Peyer's patch (tissue), 4 donors: ENCODE results near the gene HHAT. TPM values are rescaled to one million over a fixed set of nuclear protein-coding genes. Genes with fewer than 3 reads are reported as not detected.

Source experiments
- DNase-seq, 3 donors: peaks; one replicate each; pipeline ENCODE4 v3.0.0-alpha.2; 2017 to 2019
- H3K27ac ChIP-seq, 4 donors: fragments of 200-600 bp; sonication (generic); one replicate each; pipeline ENCODE4 v1.5.1; 2016 to 2019
- H3K27me3 ChIP-seq, 2 donors: fragments of 200-600 bp; sonication (generic); one replicate each; pipeline ENCODE4 v1.5.1; 2019
- H3K36me3 ChIP-seq, 3 donors: fragments of 200-600 bp; sonication (generic); one replicate each; pipeline ENCODE4 v1.5.1; 2016 to 2019
- H3K4me1 ChIP-seq, 4 donors: fragments of 200-600 bp; sonication (generic); one replicate each; pipeline ENCODE4 v1.5.1; 2016 to 2019
- H3K4me3 ChIP-seq, 4 donors: fragments of 200-600 bp; sonication (generic); 1 replicate in 3 of 4; 2 replicates in 1 of 4; pipeline ENCODE4 v1.5.1; 2016 to 2019; ENCODE audit warnings: mild to moderate bottlenecking in 1 of 4
- H3K9me3 ChIP-seq, 4 donors: fragments of 200-600 bp; sonication (generic); one replicate each; pipeline ENCODE4 v1.5.1; 2016 to 2019; ENCODE audit warnings: mild to moderate bottlenecking in 1 of 4
- CTCF ChIP-seq, 6 experiments: fragments of 450-650 bp in 4 of 6; fragments of 200-600 bp in 2 of 6; sonication (generic) in 1 of 6; IDR thresholded peaks; one replicate each; pipeline ENCODE4 v1.5.1; 2017 to 2019; ENCODE audit warnings: antibody characterized with exemption in 6 of 6, mild to moderate bottlenecking in 3 of 6, moderate library complexity in 1 of 6
- POLR2A ChIP-seq, 2 donors: fragments of 450-650 bp; IDR thresholded peaks; one replicate each; pipeline ENCODE4 v1.5.1; 2017; ENCODE audit warnings: antibody characterized with exemption in 2 of 2, mild to moderate bottlenecking in 2 of 2, moderate library complexity in 2 of 2
- total RNA-seq, 4 donors: library from RNA; depleted of rRNA; stranded (reverse); fragments of >200 nt; gene quantifications; one replicate each; pipeline ENCODE4 v1.1.0, GENCODE V29; 2016

HHAT gene
- total RNA-seq, 4 donors from 2014 or later = 2.3 to 16.9 (median 7.3) TPM

- TF ChIP-seq POLR2A (IDR thresholded peaks at IDR 0.05) = no peak
- no peak for TF ChIP-seq CTCF (IDR thresholded peaks at IDR 0.05)
- Histone ChIP-seq H3K4me1 (no peaks in the 10 kb centered on the region), H3K4me3 (no peak overlapping the region), H3K36me3 (no peaks in the 10 kb centered on the region), H3K27me3 (no peaks in the 10 kb centered on the region), H3K9me3 (no peaks in the 10 kb centered on the region), H3K27ac (no peak overlapping the region)
- DNase-seq = no peak
Observed at GRCh38 chr1:210691039-210691610, 362.4 kb downstream of the HHAT start.

GRCh38 chr1:210692796-210693195, 364.1 kb downstream of the HHAT start:
- Histone ChIP-seq H3K4me1 (no peaks in the 10 kb centered on the region), H3K27me3 (no peaks in the 10 kb centered on the region), H3K4me3 (no peak overlapping the region), H3K27ac (no peak overlapping the region), H3K36me3 (no peaks in the 10 kb centered on the region), H3K9me3 (no peaks in the 10 kb centered on the region)
- TF ChIP-seq CTCF (IDR thresholded peaks at IDR 0.05) (no peak), POLR2A (IDR thresholded peaks at IDR 0.05) (no peak)
- no peak for DNase-seq

- no peak for DNase-seq
- no peaks in the 10 kb centered on the region for H3K36me3 ChIP-seq
- H3K27ac ChIP-seq = no peak overlapping the region
- H3K4me3 ChIP-seq = no peak overlapping the region
- H3K4me1 ChIP-seq = no peaks in the 10 kb centered on the region
- no peak for TF ChIP-seq CTCF (IDR thresholded peaks at IDR 0.05)
- no peak for TF ChIP-seq POLR2A (IDR thresholded peaks at IDR 0.05)
- H3K9me3 ChIP-seq = no peaks in the 10 kb centered on the region
- no peaks in the 10 kb centered on the region for H3K27me3 ChIP-seq
Observed at GRCh38 chr1:210695026-210695425, 366.3 kb downstream of the HHAT start.

GRCh38 chr1:210696709-210697108, 368.0 kb downstream of the HHAT start:
- Histone ChIP-seq H3K27me3 (no peaks in the 10 kb centered on the region), H3K9me3 (no peaks in the 10 kb centered on the region), H3K4me1 (no peaks in the 10 kb centered on the region), H3K27ac (no peak overlapping the region), H3K4me3 (no peak overlapping the region), H3K36me3 (no peaks in the 10 kb centered on the region)
- no peak for DNase-seq
- no peak for TF ChIP-seq POLR2A (IDR thresholded peaks at IDR 0.05)
- TF ChIP-seq CTCF (IDR thresholded peaks at IDR 0.05) = no peak

GRCh38 chr1:210697185-210697584, 368.5 kb downstream of the HHAT start:
- H3K27ac ChIP-seq = no peak overlapping the region
- no peak for DNase-seq
- no peaks in the 10 kb centered on the region for H3K4me1 ChIP-seq
- H3K27me3 ChIP-seq = no peaks in the 10 kb centered on the region
- no peaks in the 10 kb centered on the region for H3K36me3 ChIP-seq
- H3K9me3 ChIP-seq = no peaks in the 10 kb centered on the region
- H3K4me3 ChIP-seq = no peak overlapping the region
- TF ChIP-seq CTCF (IDR thresholded peaks at IDR 0.05) = no peak
- no peak for TF ChIP-seq POLR2A (IDR thresholded peaks at IDR 0.05)

- no peaks in the 10 kb centered on the region for H3K36me3 ChIP-seq
- no peaks in the 10 kb centered on the region for H3K4me1 ChIP-seq
- TF ChIP-seq CTCF (IDR thresholded peaks at IDR 0.05) (no peak), POLR2A (IDR thresholded peaks at IDR 0.05) (no peak)
- no peaks in the 10 kb centered on the region for H3K27me3 ChIP-seq
- H3K4me3 ChIP-seq = no peak overlapping the region
- no peak for DNase-seq
- H3K9me3 ChIP-seq = no peaks in the 10 kb centered on the region
- no peak overlapping the region for H3K27ac ChIP-seq
Observed at GRCh38 chr1:210698661-210699060, 370.0 kb downstream of the HHAT start.
